Ovary (tissue), 9 donors: ENCODE measurements around the gene SBK3. TPM values are rescaled to one million over a fixed set of nuclear protein-coding genes. Genes with fewer than 3 reads are reported as not detected.

Experiments
- DNase-seq, 5 donors: peaks; one replicate each; pipeline ENCODE4 v3.0.0-alpha.2; 2019 to 2020
- H3K27ac ChIP-seq, 2 donors: fragments of 200-600 bp; one replicate each; pipeline versions ENCODE4 v1.5.1 to v1.8.0; 2019 to 2022
- H3K27me3 ChIP-seq: fragments of 200-600 bp; one replicate; pipeline ENCODE4 v1.8.0; 2022
- H3K36me3 ChIP-seq: fragments of 200-600 bp; sonication (generic); one replicate; pipeline ENCODE4 v1.5.1; 2019
- H3K4me1 ChIP-seq: one replicate; pipeline ENCODE4 v1.8.1; 2013; ENCODE audit warnings: mild to moderate bottlenecking, moderate library complexity; ENCODE audit not compliant: insufficient read depth
- H3K4me3 ChIP-seq: fragments of 200-600 bp; sonication (generic); one replicate; pipeline ENCODE4 v1.5.1; 2017
- H3K9me3 ChIP-seq, 2 donors: fragments of 200-600 bp in 1 of 2; sonication (generic) in 1 of 2; one replicate each; pipeline versions ENCODE4 v1.5.1 to v1.8.1; 2013 to 2019; ENCODE audit warnings: mild to moderate bottlenecking in 1 of 2, moderate library complexity in 1 of 2
- EP300 ChIP-seq: sonication (generic); formaldehyde crosslinking; IDR thresholded peaks from one replicate; pipeline ENCODE4 v1.6.1; 2017; ENCODE audit warnings: antibody characterized with exemption
- POLR2A ChIP-seq: fragments of 450-650 bp; IDR thresholded peaks from one replicate; pipeline ENCODE4 v1.6.1; 2017; ENCODE audit warnings: antibody characterized with exemption, mild to moderate bottlenecking, moderate library complexity
- WGBS, 3 donors: extraction: QIAGEN DNeasy Blood & Tissue Kit in 1 of 3; methylation state at CpG; one replicate each; pipeline versions ENCODE4 v1.1.5 to v1.1.7; 2013 to 2017; 5-methylcytosine and 5-hydroxymethylcytosine counted together
- intact Hi-C, 4 donors: fragments of 100-400 bp; cut with DNase I; formaldehyde crosslinking; loops; one replicate each; pipeline versions ENCODE4 v1.11.0 to v1.15.1; 2022 to 2023
- polyA plus RNA-seq, 2 donors: library from polyadenylated mRNA; stranded (reverse); fragments of 200-250 nt in 1 of 2; fragments of 350-450 nt in 1 of 2; fragmentation: Illumina TruSeq in 1 of 2; extraction: RNeasy Lipid Tissue Mini Kit (QIAGEN cat#74804) in 1 of 2; gene quantifications; one replicate each; pipeline ENCODE4 v1.2.3, GENCODE V29; 2013 to 2014
- total RNA-seq, 7 donors: library from RNA; depleted of rRNA in 2 of 7; stranded (reverse); fragments of >200 nt in 2 of 7; fragmentation: NEBNext Ultra II Directional in 3 of 7; extraction: Animal tissue kit (Norgen Biotek cat#: 25700) in 3 of 7; gene quantifications; one replicate each; pipeline versions ENCODE4 v1.1.0 to v1.2.4, GENCODE V29; 2016 to 2023
- TF ChIP-seq, protein P1 (sequence below), 3 donors: fragments of 450-650 bp in 2 of 3; fragments of 200-600 bp in 1 of 3; IDR thresholded peaks; one replicate each; pipeline versions ENCODE4 v1.5.1 to v1.8.0; 2016 to 2022; ENCODE audit warnings: antibody characterized with exemption in 3 of 3, mild to moderate bottlenecking in 1 of 3
- donor health status: DM: no; HTN: no; CAD: no; lungs with moderate emphysema.
- donor health status: DM: no; HTN: no; CAD: no.
- donor health status: Bipolar disorder and iron deficiency.
- donor health status: DM: yes; HTN: yes; CAD: no.
- donor health status: DM: no; HTN: no; CAD: no.
- donor health status: DM: yes; HTN: yes; CAD: no.

The SBK3 gene
- total and polyA plus RNA-seq, 9 donors = 0.17 to 0.34 (median 0.26) TPM; not detected in 5

GRCh38 chr19:55538132-55538531 is 7.2 kb downstream of the SBK3 start:
- DNase-seq = no peak
- Histone ChIP-seq H3K36me3 (no peaks in the 10 kb centered on the region), H3K4me1 (no peaks in the 10 kb centered on the region), H3K9me3 (no peaks in the 10 kb centered on the region), H3K27ac (no peak overlapping the region), H3K27me3 (no peaks in the 10 kb centered on the region), H3K4me3 (no peak overlapping the region)
- TF ChIP-seq, protein P1, sequence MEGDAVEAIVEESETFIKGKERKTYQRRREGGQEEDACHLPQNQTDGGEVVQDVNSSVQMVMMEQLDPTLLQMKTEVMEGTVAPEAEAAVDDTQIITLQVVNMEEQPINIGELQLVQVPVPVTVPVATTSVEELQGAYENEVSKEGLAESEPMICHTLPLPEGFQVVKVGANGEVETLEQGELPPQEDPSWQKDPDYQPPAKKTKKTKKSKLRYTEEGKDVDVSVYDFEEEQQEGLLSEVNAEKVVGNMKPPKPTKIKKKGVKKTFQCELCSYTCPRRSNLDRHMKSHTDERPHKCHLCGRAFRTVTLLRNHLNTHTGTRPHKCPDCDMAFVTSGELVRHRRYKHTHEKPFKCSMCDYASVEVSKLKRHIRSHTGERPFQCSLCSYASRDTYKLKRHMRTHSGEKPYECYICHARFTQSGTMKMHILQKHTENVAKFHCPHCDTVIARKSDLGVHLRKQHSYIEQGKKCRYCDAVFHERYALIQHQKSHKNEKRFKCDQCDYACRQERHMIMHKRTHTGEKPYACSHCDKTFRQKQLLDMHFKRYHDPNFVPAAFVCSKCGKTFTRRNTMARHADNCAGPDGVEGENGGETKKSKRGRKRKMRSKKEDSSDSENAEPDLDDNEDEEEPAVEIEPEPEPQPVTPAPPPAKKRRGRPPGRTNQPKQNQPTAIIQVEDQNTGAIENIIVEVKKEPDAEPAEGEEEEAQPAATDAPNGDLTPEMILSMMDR (IDR thresholded peaks at IDR 0.05) = no peak
- TF ChIP-seq EP300 = no peak
- intact Hi-C loops = no loop called here
- WGBS, 3 donors = 80 to 89% (median 87%) methylated on average over 5 of the region's 5 CpGs

- intact Hi-C loops = no loop called here
- no peak overlapping the region for H3K4me3 ChIP-seq
- DNase-seq = no peak
- no peaks in the 10 kb centered on the region for H3K4me1 ChIP-seq
- H3K36me3 ChIP-seq = no peaks in the 10 kb centered on the region
- TF ChIP-seq POLR2A (no peak), EP300 (no peak)
- TF ChIP-seq, protein P1 (IDR thresholded peaks at IDR 0.05) = no peak
- no peaks in the 10 kb centered on the region for H3K9me3 ChIP-seq
- 39 to 45% (median 44%) methylated on average over 5 of the region's 5 CpGs for WGBS, 3 donors
- no peak overlapping the region for H3K27ac ChIP-seq
- H3K27me3 ChIP-seq = no peaks in the 10 kb centered on the region
Observed at GRCh38 chr19:55537741-55538111, 7.6 kb downstream of the SBK3 start.

DNA sequence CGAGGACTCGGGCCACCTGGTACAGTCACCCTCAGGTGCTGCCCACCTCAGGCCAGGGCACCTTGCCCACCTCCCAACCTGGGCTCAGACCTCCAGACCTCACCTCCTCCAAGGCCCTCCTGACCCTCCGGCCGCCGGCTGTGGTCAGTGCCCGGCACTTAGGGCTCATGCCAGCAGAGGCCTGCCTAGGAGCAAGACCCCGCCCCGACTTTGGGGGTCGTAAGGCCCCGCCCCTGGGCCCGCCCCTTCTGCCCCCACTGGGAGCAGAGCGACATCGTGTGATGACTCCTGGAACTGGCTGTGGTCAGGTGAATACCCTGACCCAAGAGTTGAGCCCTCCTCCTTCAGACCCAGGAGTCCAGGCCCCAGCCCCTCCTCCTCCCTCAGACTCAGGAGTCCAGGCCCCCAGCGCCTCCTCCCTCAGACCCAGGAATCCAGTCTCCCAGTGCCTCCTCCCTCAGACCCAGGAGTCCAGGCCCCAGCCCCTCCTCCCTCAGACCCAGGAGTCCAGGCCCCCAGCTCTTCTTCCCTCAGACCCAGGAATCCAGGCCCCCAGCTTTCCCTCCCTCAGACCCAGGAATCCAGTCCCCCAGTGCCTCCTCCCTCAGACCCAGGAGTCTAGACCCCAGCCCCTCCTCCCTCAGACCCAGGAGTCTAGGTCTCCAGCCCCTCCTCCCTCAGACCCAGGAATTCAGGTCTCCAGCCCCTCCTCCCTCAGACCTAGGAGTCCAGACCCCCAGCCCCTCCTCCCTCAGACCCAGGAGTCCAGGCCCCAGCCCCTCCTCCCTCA is 8.2 kb downstream of the SBK3 start, which contains the start of gene SBK2:
SBK2 (minus strand) TSS at position 183 of the 790 bp plus-strand sequence. CDS start 839 bp downstream, outside the sequence.
- TF ChIP-seq POLR2A = no peak
- TF ChIP-seq, protein P1 (IDR thresholded peaks at IDR 0.05) = no peak
- no peak for TF ChIP-seq EP300
- DNase-seq = no peak
- Histone ChIP-seq H3K4me1 (no peaks in the 10 kb centered on the region), H3K27ac (no peak within 1 kb of the TSS), H3K36me3 (no peaks in the 10 kb centered on the region), H3K9me3 (no peaks in the 10 kb centered on the region), H3K4me3 (no peak within 1 kb of the TSS), H3K27me3 (no peaks in the 10 kb centered on the region)
- 21 to 33% (median 32%) methylated on average over 14 of the region's 14 CpGs for WGBS, 3 donors
- intact Hi-C loops = no loop called here

GRCh38 chr19:55536366-55536765 is 9.0 kb downstream of the SBK3 start:
- no peak for DNase-seq
- Histone ChIP-seq H3K4me1 (no peaks in the 10 kb centered on the region), H3K27ac (no peak overlapping the region), H3K27me3 (no peaks in the 10 kb centered on the region), H3K36me3 (no peaks in the 10 kb centered on the region), H3K9me3 (no peaks in the 10 kb centered on the region), H3K4me3 (no peak overlapping the region)
- intact Hi-C loops = no loop called here
- WGBS, 3 donors = 85 to 89% (median 86%) methylated on average over 10 to 11 of the region's 11 CpGs
- TF ChIP-seq POLR2A (no peak), EP300 (no peak)
- TF ChIP-seq, protein P1 (IDR thresholded peaks at IDR 0.05) = no peak
